GM23338 (cell line): Measurements from ENCODE around the gene RIF1. TPM values are rescaled to one million over a fixed set of nuclear protein-coding genes. Genes with fewer than 3 reads are reported as not detected.

ENCODE experiments used
- ATAC-seq: fragments of 200-7000 bp; cut with Tn5 transposase; 3 replicates; pipeline ENCODE4 v1.9.1; 2020
- DNase-seq: peaks from one replicate; pipeline ENCODE4 v3.0.0-alpha.2; 2015; ENCODE audit warnings: low spot score
- H2AFZ ChIP-seq: fragments of 200-600 bp; sonication (generic); 2 replicates; pipeline ENCODE4 v1.8.0; 2016; ENCODE audit warnings: antibody characterized with exemption, mild to moderate bottlenecking, moderate library complexity
- H3F3A ChIP-seq: fragments of 200-600 bp; sonication (generic); replicated peaks from 2 replicates; pipeline ENCODE4 v1.8.0; 2017; ENCODE audit warnings: antibody characterized with exemption, mixed run types, low read depth
- H3K27ac ChIP-seq: fragments of 200-600 bp; sonication (generic); 2 replicates; pipeline ENCODE4 v1.6.1; 2016; ENCODE audit warnings: low read depth
- H3K27me3 ChIP-seq: fragments of 200-600 bp; sonication (generic); 2 replicates; pipeline ENCODE4 v1.8.0; 2016; ENCODE audit warnings: mild to moderate bottlenecking, mixed run types, moderate library complexity; ENCODE audit not compliant: insufficient read depth
- H3K36me3 ChIP-seq: fragments of 200-600 bp; sonication (generic); 2 replicates; pipeline ENCODE4 v1.8.0; 2016; ENCODE audit warnings: mild to moderate bottlenecking; ENCODE audit not compliant: insufficient read depth
- H3K4me1 ChIP-seq: fragments of 200-600 bp; sonication (generic); 2 replicates; pipeline ENCODE4 v1.8.0; 2016; ENCODE audit warnings: mild to moderate bottlenecking, moderate library complexity; ENCODE audit not compliant: insufficient read depth
- H3K4me2 ChIP-seq: fragments of 200-600 bp; sonication (generic); 2 replicates; pipeline ENCODE4 v1.7.1; 2017; ENCODE audit warnings: mixed run types
- H3K4me3 ChIP-seq: fragments of 200-600 bp; sonication (generic); 2 replicates; pipeline ENCODE4 v1.6.1; 2016; ENCODE audit warnings: mixed run types
- H3K79me2 ChIP-seq: fragments of 200-600 bp; sonication (generic); replicated peaks from 2 replicates; pipeline ENCODE4 v1.8.0; 2017; ENCODE audit warnings: mild to moderate bottlenecking; ENCODE audit not compliant: insufficient read depth
- H3K9me2 ChIP-seq: fragments of 200-600 bp; sonication (generic); 2 replicates; pipeline ENCODE4 v1.8.0; 2017; ENCODE audit not compliant: insufficient read depth
- H4K20me1 ChIP-seq: fragments of 200-600 bp; sonication (generic); replicated peaks from 2 replicates; pipeline ENCODE4 v1.8.0; 2017; ENCODE audit warnings: mild to moderate bottlenecking; ENCODE audit not compliant: insufficient read depth
- H3K27ac Mint-ChIP-seq: 2 replicates; pipeline ENCODE4 v1.8.0; 2020; ENCODE audit warnings: inconsistent platforms, mild to moderate bottlenecking, moderate library complexity, mixed read lengths
- H3K27me3 Mint-ChIP-seq: 3 replicates; pipeline ENCODE4 v1.8.0; 2022; ENCODE audit warnings: low read depth, mild to moderate bottlenecking, moderate library complexity, mixed read lengths, inconsistent platforms; ENCODE audit not compliant: insufficient read depth, poor library complexity
- H3K36me3 Mint-ChIP-seq: 3 replicates; pipeline ENCODE4 v1.8.0; 2021; ENCODE audit warnings: low read depth, mild to moderate bottlenecking, inconsistent platforms, moderate library complexity, mixed read lengths
- H3K4me1 Mint-ChIP-seq: 3 replicates; pipeline ENCODE4 v1.8.0; 2020; ENCODE audit warnings: mild to moderate bottlenecking, inconsistent platforms, mixed read lengths
- H3K4me3 Mint-ChIP-seq: 3 replicates; pipeline ENCODE4 v1.8.0; 2021; ENCODE audit warnings: moderate library complexity, mild to moderate bottlenecking, inconsistent platforms, mixed read lengths
- H3K9me3 Mint-ChIP-seq: 3 replicates; pipeline ENCODE4 v1.8.0; 2020; ENCODE audit warnings: moderate library complexity, mild to moderate bottlenecking, inconsistent platforms, mixed read lengths
- CTCF ChIP-seq, 2 experiments: fragments of 200-600 bp in 1 of 2; sonication (generic) in 1 of 2; conservative IDR thresholded peaks; 2 replicates each; pipeline versions ENCODE4 v1.5.1 to v1.6.1; 2016 to 2017; ENCODE audit warnings: antibody characterized with exemption in 2 of 2, low read depth in 2 of 2, mild to moderate bottlenecking in 2 of 2, moderate library complexity in 1 of 2
- ETS1 ChIP-seq: IDR thresholded peaks from 2 replicates; pipeline ENCODE4 v1.6.1; 2016; ENCODE audit warnings: antibody characterized with exemption
- EZH2 ChIP-seq: fragments of 200-600 bp; sonication (generic); IDR thresholded peaks from one replicate; pipeline ENCODE4 v1.8.0; 2017; ENCODE audit warnings: antibody characterized with exemption, mild to moderate bottlenecking, low read depth; ENCODE audit not compliant: unreplicated experiment
- JUNB ChIP-seq: IDR thresholded peaks from one replicate; pipeline ENCODE4 v1.6.1; 2016; ENCODE audit warnings: antibody characterized with exemption; ENCODE audit not compliant: unreplicated experiment
- POLR2AphosphoS5 ChIP-seq: IDR thresholded peaks from 2 replicates; pipeline ENCODE4 v1.6.1; 2016; ENCODE audit warnings: antibody characterized with exemption, low read depth
- REST ChIP-seq: IDR thresholded peaks from one replicate; pipeline ENCODE4 v1.6.1; 2018; ENCODE audit warnings: antibody characterized with exemption; ENCODE audit not compliant: unreplicated experiment
- STAT1 ChIP-seq: IDR thresholded peaks from one replicate; pipeline ENCODE4 v1.6.1; 2016; ENCODE audit warnings: antibody characterized with exemption; ENCODE audit not compliant: unreplicated experiment
- ZNF114 ChIP-seq: fragments of 250-450 bp; sonication (Bioruptor Pico); IDR thresholded peaks from 2 replicates; pipeline ENCODE4 v1.5.0; 2020; ENCODE audit warnings: mild to moderate bottlenecking, moderate library complexity
- ZNF331 ChIP-seq: fragments of 250-450 bp; sonication (Bioruptor Pico); IDR thresholded peaks from 2 replicates; pipeline ENCODE4 v1.5.0; 2020; ENCODE audit warnings: low read depth, mild to moderate bottlenecking, moderate library complexity
- polyA plus RNA-seq: library from polyadenylated mRNA; unstranded; fragments of >200 nt; fragmentation: Nextera tagmentation; extraction: Ambion mirVana; gene quantifications from 2 replicates; pipeline ENCODE4 v1.2.1, GENCODE V29; 2016
- total RNA-seq: library from RNA; depleted of rRNA; stranded (reverse); fragments of >200 nt; shearing (Covaris generic); gene quantifications from 2 replicates; pipeline ENCODE4 v1.2.3, GENCODE V29; 2014

Gene RIF1
- total and polyA plus RNA-seq, 2 experiments from 2014 or later = 68.5 to 134 TPM

- H3K4me1 Mint-ChIP-seq = no peaks in the 10 kb centered on the region
- H3K27ac ChIP-seq = no peak overlapping the region
- no peak overlapping the region for H3K4me3 ChIP-seq
- no peak overlapping the region for H3K27ac Mint-ChIP-seq
- H3K36me3 ChIP-seq = no peaks in the 10 kb centered on the region
- H3K27me3 ChIP-seq = no peaks in the 10 kb centered on the region
- H3K27me3 Mint-ChIP-seq = no peaks in the 10 kb centered on the region
- H3K79me2 ChIP-seq = no peaks in the 10 kb centered on the region
- no peaks in the 10 kb centered on the region for H3F3A ChIP-seq
- TF ChIP-seq ZNF114 (CRISPR knock-in tag) = no peak
- no peak for TF ChIP-seq CTCF (conservative IDR thresholded peaks at IDR 0.05; ENCODE audit: low read depth in 2 of 2)
- TF ChIP-seq ETS1 = no peak
- no peak for TF ChIP-seq JUNB
- no peak for TF ChIP-seq REST
- no peak for TF ChIP-seq POLR2AphosphoS5
- TF ChIP-seq ZNF331 = no peak
- H3K9me3 Mint-ChIP-seq = peaks cover 5% of the 10 kb centered on the region; the same call in 1 of the 3 replicates
- no peak overlapping the region for H3K4me3 Mint-ChIP-seq
- DNase-seq (no peak), ATAC-seq (no peak)
- H3K4me2 ChIP-seq = no peak overlapping the region
- 0 out of 3 replicates have a peak, but pooled peaks cover 5% of the 10 kb centered on the region for H3K36me3 Mint-ChIP-seq
- peak overlapping the region; percentile 66; the same call in 1 of the 2 replicates for H2AFZ ChIP-seq
- no peaks in the 10 kb centered on the region for H3K4me1 ChIP-seq
- no peaks in the 10 kb centered on the region for H4K20me1 ChIP-seq
- peaks cover 5% of the 10 kb centered on the region; the same call in 1 of the 2 replicates for H3K9me2 ChIP-seq
Observed at GRCh38 chr2:151395509-151396374, 14.0 kb upstream of the RIF1 start.

- Histone ChIP-seq H3K27me3 (no peaks in the 10 kb centered on the region), H3K27ac (no peak overlapping the region), H3F3A (no peaks in the 10 kb centered on the region), H2AFZ (peak overlapping the region; percentile 38; the same call in 1 of the 2 replicates), H4K20me1 (no peaks in the 10 kb centered on the region), H3K4me2 (no peak overlapping the region), H3K9me2 (peaks cover 5% of the 10 kb centered on the region; the same call in 1 of the 2 replicates), H3K79me2 (no peaks in the 10 kb centered on the region), H3K4me1 (no peaks in the 10 kb centered on the region), H3K4me3 (no peak overlapping the region), H3K36me3 (no peaks in the 10 kb centered on the region)
- no peak for DNase-seq
- Mint-ChIP-seq H3K9me3 (no peaks in the 10 kb centered on the region), H3K27ac (no peak overlapping the region), H3K27me3 (no peaks in the 10 kb centered on the region), H3K36me3 (no peaks in the 10 kb centered on the region), H3K4me1 (no peaks in the 10 kb centered on the region), H3K4me3 (no peak overlapping the region)
- no peak for ATAC-seq
- TF ChIP-seq EZH2 (no peak), ZNF331 (no peak), CTCF (conservative IDR thresholded peaks at IDR 0.05; ENCODE audit: low read depth in 2 of 2) (no peak), STAT1 (no peak)
Observed at GRCh38 chr2:151399981-151400380, 9.7 kb upstream of the RIF1 start.
